LHCN-M2 (cell line): ENCODE data around the gene CENPE. TPM values are rescaled to one million over a fixed set of nuclear protein-coding genes. Genes with fewer than 3 reads are reported as not detected.

Experiments
- DNase-seq: peaks from one replicate; pipeline ENCODE4 v3.0.0-alpha.2; 2012; ENCODE audit warnings: low read depth
- total RNA-seq: library from RNA; depleted of rRNA; stranded (reverse); fragments of >200 nt; gene quantifications from 2 replicates; pipeline ENCODE4 v1.2.3, GENCODE V29; 2014

The CENPE gene
- total RNA-seq, 1 experiment from 2014 or later, result 53.7 TPM

DNA sequence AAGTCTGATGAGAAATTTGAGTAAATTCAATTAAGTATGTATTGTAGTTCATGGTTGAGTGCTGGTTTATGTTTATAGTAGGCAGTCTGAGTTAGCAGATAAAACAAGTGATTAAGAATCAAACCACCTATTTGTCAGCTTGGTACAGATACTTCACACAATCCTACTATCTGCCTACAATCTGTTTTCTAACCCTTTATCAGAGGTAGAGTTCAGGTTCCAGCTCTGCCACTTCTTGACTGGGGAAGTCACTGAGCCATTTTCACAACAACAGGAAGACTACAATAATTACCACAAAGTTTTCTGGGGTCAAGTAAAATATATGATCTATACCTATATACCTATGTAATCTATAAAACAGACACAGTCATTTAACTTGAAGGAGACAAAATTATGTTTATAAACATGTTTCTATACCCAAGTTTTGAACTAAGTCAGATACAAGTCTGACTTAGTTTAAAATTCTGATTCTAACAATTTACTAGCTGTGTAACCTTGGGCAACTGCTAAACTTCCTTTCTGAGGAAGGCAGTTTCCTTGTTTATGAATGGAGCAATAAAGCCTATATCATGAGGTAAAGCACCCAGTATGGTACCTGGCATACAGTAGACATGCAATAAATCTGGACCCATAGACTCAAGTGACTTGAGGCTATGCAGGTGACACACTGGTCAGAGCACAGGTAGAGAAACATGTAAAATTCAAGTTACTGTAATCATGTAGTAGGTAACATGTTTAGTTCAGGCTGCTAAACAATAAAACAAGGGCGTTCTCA lies 61.3 kb downstream of the CENPE start:
- no peak for DNase-seq

- no peak for DNase-seq
Observed at GRCh38 chr4:103129174-103129573, 69.0 kb downstream of the CENPE start.

- DNase-seq, result no peak
Observed at GRCh38 chr4:103126126-103126525, 72.0 kb downstream of the CENPE start.

GRCh38 chr4:103123114-103123513 lies 75.0 kb downstream of the CENPE start:
- peak; percentile 18 for DNase-seq

GRCh38 chr4:103118166-103118565 lies 80.0 kb downstream of the CENPE start:
- DNase-seq, result peak; percentile 34

- DNase-seq, result no peak
Observed at GRCh38 chr4:103111598-103111997, 86.5 kb downstream of the CENPE start.

DNA sequence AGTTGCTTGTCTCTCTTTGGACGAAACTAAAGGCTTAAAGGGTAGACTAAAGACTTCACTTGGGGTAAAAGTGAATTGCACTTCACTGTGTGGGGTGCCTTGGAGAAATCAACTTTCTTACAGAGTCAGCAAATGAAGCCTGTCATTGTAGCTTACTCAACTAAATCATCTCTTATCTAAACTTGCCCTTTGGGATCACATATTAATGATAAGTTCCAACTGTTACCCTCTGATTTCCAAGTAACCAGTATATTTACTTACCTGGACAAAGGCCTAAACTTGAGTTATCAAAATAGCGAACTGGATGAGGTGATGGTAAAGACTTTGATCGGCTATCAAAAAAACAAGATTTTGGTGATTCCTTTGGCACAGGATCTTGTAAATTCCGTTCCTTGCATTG lies 89.6 kb downstream of the CENPE start:
- no peak for DNase-seq

- DNase-seq, result no peak
Observed at GRCh38 chr4:103105558-103106356, 92.4 kb downstream of the CENPE start.

- DNase-seq, result no peak
Observed at GRCh38 chr4:103104886-103105285, 93.3 kb downstream of the CENPE start.

GRCh38 chr4:103100691-103101090 lies 97.5 kb downstream of the CENPE start:
- no peak for DNase-seq

DNA sequence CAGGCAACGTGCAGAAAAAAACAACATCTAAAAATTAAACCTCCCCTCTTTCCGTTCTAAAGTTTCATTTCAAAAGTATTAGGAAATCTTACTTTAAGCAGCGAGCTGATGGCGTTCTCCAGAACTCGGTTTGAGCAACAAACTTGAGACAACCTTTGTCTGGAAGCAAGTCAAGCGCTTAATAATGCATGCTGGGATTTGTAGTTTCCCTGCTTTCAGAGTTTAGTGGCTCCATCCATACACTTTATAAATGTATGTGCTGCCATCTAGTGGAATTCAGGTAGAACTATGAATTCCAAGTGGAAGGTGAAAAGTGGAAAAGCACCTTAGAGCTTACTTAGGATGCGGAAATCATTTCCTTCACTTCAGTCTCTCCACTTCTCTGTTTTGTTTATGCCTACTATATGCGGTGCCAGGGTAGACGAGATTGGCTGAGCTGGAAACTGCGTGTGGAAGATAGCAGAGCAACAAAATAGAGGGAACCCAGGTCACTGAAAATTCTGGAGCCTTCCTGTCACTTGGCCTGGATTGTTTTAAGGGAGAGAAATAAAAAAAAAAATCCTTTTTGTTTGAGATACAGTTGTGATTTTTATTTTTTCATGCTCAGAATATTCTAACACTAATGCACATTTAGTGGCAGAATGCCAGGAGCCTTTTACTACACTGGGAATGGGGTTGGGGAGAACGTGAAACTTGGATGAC lies 98.3 kb downstream of the CENPE start, which contains the start of gene BDH2:
TSS of gene BDH2 (minus strand) at position 144 of the 702 bp plus-strand sequence. CDS start 3,580 bp downstream, outside the sequence.
- DNase-seq, result peak; percentile 95

DNA sequence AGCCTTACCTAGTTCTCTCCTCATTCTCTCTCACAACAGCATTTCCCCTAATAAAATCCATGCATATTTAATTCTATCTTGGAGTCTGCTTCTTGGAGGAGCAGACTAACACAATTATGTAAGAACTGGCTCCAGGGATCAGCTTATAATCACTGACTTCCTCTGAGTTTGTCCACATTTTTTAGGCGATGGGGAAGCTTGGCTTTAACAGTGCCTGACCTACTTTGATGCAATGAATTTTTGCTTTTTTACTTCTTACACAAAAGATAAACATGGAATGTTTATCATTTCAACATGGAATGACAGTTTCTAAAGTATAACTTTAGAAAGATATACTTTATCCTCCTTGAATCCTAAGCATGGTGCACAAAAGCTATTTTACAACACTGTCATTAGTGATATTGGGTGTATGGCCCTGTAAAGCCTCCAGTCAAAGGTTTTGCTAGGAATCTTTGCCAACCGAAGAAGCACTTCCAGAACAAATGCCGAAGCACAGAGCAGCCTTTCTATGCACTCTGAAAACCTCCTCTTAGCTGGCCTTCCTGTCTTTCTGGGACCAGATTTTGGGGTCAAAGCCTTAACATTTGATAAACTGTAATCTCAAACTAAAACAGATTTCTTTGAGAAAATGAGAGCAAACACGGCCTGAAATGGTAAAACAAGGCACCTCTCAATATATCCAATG lies 99.2 kb downstream of the CENPE start:
- no peak for DNase-seq

- peak; percentile 70 for DNase-seq
Observed at GRCh38 chr4:103098341-103098740, 99.8 kb downstream of the CENPE start.

DNA sequence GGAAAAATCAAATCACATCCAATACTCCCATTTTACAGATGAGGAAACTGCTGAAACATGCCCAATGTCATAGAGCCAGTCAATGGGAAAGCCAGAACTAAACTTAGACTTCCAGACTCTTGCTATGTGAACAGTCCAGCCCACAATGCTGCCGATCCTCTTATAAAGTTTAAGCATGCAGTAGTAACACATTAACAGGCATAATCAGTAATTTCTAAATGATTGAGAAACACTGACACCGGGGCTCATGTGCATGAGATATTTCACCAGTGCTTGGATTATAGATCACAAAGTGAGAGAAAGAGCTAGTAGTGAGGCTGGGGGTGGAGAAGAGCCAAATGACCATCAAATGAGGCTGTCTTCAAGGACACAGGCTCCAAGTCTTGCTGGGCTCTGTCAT lies 101.0 kb downstream of the CENPE start:
- no peak for DNase-seq

- no peak for DNase-seq
Observed at GRCh38 chr4:103095080-103095479, 103.1 kb downstream of the CENPE start.

GRCh38 chr4:103092245-103092644 lies 105.9 kb downstream of the CENPE start:
- no peak for DNase-seq

DNA sequence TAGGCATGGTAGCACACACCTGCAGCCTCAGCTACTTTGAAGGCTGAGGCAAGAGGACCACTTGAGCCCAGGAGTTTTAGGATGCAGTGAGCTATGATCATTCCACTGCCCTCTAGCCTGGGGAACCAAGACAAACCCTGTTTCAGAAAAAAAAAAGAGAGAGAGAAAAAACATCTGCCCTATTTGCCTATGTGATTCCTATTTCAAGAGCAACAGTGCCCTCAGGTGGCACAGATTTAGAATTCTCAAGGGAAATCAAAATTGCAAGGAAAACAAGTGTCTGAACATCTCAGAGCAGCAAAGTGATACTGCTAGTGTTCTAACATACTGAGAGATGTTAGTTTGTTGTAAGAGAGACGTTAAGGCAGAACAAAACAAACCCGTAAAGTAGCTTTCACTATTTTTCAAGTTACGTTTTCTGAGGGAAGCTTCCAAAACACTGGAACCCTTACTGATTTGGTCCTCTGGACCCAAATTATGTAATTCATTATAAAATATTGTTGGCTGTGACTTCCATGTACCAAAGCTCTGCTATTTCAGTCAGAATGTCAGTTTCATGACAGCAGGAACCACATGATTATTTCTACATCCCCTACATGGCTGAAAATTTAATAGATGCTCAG lies 106.4 kb downstream of the CENPE start:
- peak; percentile 71 for DNase-seq

DNA sequence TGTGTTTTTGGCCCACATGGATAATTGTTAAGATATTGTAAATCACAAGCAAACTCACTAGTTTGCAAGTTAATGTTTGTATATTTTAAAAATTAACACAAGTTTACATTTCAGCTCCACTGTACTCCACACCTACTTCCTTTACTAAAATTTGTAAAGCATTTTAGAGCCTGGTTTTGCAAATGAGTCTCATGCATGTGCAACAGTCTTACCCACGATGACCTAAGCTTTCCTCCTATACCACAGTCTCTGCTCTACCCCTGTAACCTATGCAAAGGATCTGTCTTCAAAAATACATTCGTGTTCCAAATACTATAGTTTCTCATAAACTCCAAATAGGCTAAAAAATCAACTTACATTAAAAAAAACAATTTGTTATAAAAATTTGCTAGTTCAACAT lies 108.7 kb downstream of the CENPE start:
- DNase-seq, result no peak

DNA sequence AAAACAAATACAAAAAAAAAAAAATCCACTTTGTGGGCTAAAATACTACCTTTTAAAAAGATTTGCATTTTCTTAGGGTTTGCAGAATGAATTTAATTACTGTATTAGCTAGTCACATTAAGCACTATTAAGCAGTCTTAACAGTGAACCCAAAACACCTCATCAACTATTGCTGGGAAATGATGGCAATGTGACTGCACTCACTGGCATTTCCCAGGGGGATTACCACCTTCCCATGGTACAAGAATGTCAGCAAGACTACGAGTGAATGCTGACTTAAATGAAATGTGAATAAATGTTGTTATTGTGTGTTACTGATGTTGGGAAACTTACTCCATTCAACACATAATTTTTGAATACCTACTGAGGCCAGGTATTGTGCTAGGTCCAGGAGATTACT lies 111.6 kb downstream of the CENPE start:
- no peak for DNase-seq

DNA sequence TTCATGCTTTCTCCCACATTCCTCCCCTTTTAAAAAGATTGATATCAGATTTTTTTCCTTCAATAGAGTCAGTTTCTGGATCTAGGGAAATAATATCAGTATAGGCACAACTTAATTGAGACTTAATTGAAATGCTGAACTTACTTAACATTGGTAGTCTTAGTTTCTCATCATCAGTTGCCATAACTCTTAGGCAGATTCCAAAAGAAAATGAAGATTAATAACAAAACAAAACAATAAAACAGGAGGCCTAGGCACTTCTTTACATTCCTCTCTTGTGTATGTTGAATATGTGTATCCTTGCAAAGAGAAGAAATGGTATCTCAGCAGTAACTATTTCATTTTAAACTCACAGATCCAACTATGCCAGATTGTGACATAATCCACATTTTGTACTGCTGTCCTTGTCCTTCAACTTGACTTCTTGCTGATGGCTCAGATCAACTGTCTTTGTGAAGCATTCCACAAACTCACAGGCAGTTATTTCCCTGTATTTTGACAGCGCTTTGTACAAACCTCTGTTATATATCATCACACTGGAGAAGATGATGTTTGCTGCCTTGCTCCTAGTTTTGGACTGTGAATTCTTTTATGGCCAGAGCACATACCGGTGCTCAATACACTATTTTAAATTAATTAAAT lies 112.5 kb downstream of the CENPE start:
- DNase-seq, result no peak

DNA sequence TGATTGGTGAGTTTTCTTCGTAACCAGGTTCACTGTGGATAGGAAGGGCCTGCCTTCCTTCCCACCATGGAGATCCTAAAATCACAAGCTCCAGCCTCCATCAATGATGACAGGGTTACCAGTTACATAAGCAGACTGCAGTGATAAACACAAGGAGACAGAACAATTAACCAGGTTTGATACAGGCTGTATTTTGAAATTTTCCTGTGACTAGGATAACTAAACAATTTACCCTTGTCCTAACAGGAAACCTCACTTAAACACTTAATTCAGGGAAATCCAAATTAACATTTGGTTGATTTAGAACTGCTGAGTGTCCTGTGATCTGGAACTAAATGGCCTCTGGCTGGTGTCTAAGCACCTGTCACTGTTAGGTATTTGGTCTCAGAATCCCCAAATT lies 118.5 kb downstream of the CENPE start:
- no peak for DNase-seq
